Transverse colon (tissue), 3 donors: ENCODE data around the gene CLIC4.

Source experiments
- POLR2A ChIP-seq: fragments of 450-650 bp; IDR thresholded peaks from one replicate; pipeline ENCODE4 v1.6.1; 2016; ENCODE audit warnings: antibody characterized with exemption, mild to moderate bottlenecking, moderate library complexity
- TF ChIP-seq, protein P1 (sequence below), 5 experiments: fragments of 200-600 bp in 3 of 5; fragments of 450-650 bp in 2 of 5; sonication (generic) in 3 of 5; IDR thresholded peaks; 1 replicate in 2 of 5; 2 replicates in 3 of 5; pipeline ENCODE4 v1.5.1; 2016 to 2017; ENCODE audit warnings: antibody characterized with exemption in 5 of 5, inconsistent platforms in 3 of 5, mild to moderate bottlenecking in 2 of 5, moderate library complexity in 1 of 5

GRCh38 chr1:24775916-24776315 is 30.7 kb downstream of the CLIC4 start:
- TF ChIP-seq, protein P1, sequence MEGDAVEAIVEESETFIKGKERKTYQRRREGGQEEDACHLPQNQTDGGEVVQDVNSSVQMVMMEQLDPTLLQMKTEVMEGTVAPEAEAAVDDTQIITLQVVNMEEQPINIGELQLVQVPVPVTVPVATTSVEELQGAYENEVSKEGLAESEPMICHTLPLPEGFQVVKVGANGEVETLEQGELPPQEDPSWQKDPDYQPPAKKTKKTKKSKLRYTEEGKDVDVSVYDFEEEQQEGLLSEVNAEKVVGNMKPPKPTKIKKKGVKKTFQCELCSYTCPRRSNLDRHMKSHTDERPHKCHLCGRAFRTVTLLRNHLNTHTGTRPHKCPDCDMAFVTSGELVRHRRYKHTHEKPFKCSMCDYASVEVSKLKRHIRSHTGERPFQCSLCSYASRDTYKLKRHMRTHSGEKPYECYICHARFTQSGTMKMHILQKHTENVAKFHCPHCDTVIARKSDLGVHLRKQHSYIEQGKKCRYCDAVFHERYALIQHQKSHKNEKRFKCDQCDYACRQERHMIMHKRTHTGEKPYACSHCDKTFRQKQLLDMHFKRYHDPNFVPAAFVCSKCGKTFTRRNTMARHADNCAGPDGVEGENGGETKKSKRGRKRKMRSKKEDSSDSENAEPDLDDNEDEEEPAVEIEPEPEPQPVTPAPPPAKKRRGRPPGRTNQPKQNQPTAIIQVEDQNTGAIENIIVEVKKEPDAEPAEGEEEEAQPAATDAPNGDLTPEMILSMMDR (IDR thresholded peaks at IDR 0.05): no peak
- no peak for TF ChIP-seq POLR2A
